A172 (cell line): ENCODE data around the gene ASB2. TPM values are rescaled to one million over a fixed set of nuclear protein-coding genes. Genes with fewer than 3 reads are reported as not detected.

Experiments
- DNase-seq: peaks from one replicate; pipeline ENCODE4 v3.0.0-alpha.2; 2015; ENCODE audit warnings: low spot score
- total RNA-seq: library from RNA; depleted of rRNA; stranded (reverse); fragments of >200 nt; shearing (Covaris generic); gene quantifications from 2 replicates; pipeline ENCODE4 v1.2.3, GENCODE V29; 2014; rRNA removed

ASB2 gene
- not detected in 2 replicates for total RNA-seq

GRCh38 chr14:93976477-93977057, at the start of gene ASB2:
Gene ASB2, minus strand, starts transcription at chr14:93976570. Its CDS starts 12,031 bp downstream, at chr14:93964539.
- DNase-seq = no peak

GRCh38 chr14:94025720-94026119, 49.4 kb upstream of the ASB2 start:
- no peak for DNase-seq

GRCh38 chr14:94024549-94024948, 48.2 kb upstream of the ASB2 start:
- no peak for DNase-seq

- no peak for DNase-seq
These were observed 46.4 kb upstream of the ASB2 start for GRCh38 chr14:94022532-94023411.

DNA sequence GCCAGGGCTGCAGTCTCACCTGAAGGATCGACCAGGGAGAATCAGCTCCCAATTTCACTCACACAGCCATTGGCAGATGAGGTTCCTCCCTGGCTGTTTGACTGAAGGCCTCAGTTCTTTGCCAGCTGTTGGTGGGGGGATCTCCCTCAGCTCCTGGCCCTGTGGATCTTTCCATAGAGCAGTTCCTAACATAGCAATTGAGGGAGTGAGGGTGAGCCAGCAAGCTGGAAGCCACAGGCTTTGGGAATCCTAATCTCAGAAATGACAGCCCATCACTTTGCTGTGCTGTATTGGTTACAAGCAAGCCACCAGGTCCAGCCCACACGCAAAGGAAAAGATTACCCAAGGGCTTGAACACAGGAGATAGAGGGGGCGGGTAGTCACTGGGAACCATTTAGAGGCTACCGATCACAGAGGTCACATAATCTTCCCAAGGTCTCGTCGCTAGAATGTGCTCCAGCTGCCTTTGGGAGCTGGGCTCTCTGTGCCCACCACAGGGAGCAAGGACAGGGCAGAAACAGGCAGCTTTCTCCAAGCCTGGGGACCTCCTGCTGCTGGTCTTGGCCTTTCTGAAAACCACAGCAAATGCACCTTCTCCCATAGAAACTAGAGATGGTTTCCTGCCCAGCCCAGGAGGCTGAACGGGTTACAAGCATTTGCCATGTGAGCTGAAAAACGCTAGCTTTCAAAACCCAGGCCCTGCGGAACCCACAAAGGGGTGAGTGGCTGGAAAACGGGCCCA, 45.2 kb upstream of the ASB2 start:
- no peak for DNase-seq

DNA sequence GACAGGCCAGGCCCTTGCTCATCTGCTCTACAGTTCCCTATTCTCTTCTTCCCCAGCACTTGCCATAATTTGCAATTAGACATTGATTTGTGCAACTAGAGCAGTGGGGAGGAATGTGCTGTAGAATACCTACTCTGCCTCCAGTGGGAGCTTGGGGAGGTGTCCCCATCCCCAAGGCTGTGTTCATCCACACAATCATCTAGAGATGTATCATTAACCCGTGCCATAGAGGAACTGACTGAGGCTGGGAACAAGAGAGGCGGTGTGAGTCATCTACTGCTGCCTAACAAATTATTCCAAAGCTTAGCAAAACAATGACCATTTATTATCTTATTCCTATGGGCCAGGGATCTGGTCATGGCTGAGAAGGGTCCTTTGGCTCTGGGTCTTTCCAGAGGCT, 44.6 kb upstream of the ASB2 start:
- DNase-seq = peak; percentile 17

GRCh38 chr14:94020267-94020666, 43.9 kb upstream of the ASB2 start:
- DNase-seq = no peak

DNA sequence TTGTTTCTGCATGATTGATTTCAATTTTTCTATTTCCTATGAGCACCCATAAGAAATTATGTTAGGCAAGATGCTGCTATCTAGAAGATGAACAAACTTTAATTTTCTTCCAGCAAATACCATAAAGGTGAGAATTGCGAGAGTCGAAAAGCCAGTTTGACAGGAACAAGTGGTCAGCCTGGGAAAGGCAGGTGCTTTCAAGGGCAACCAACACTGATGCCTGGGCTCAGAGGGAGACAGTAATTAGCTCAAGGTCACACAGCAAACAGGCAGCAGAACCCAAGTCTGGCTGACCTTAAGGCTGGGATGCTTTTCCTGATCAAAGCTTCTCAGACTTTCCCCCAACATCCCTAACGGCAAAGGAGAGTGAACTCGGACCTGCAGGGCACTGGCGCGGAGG, 43.0 kb upstream of the ASB2 start:
- no peak for DNase-seq

- DNase-seq = no peak
These were observed 41.9 kb upstream of the ASB2 start for GRCh38 chr14:94018308-94018707.

DNA sequence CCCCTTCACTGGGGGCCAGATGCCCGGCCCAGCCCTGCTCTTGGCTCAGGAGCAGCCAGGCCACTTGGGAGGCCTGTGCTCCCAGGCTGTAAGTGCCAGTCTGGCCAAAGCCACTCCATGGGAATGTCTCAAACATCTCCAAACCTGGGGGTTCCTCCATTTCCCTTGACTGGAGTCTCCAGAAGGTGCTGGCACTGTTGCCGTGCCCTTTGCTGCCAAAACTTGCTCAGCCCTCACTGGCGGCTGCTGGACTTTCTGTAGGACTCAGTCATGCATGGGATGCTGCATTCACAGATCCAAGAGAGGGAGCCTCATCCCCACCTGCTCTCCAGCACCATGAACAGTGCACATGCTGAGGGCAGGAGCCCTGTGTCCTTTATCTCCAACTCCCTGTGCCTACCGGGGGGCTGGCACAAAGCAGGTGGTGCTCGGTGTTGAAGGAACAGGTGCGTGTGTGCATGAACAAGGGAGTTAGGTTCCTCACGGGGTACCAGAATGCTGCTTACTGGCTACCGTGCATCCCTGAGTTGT, 40.1 kb upstream of the ASB2 start:
- no peak for DNase-seq

GRCh38 chr14:94015223-94015622, 38.9 kb upstream of the ASB2 start:
- no peak for DNase-seq

DNA sequence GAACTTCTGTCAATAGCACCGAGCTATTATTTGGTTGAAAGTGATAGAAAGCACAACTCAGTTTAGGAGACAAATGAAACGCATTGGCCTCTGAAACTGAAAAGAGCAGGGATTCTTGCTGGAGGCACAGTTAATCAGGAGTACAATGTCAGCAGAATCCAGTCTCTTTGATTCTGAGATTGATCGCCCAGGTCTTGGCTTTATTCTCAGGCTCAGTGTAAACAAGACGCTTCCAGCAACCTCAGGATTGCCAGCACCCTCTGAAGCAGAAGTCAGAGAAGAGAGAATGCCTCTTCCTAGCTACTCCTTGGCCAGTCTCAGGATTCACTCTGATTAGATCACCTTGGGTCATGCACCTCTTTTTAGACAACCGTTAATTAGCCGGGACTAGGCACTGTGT, 38.0 kb upstream of the ASB2 start:
- DNase-seq = no peak

DNA sequence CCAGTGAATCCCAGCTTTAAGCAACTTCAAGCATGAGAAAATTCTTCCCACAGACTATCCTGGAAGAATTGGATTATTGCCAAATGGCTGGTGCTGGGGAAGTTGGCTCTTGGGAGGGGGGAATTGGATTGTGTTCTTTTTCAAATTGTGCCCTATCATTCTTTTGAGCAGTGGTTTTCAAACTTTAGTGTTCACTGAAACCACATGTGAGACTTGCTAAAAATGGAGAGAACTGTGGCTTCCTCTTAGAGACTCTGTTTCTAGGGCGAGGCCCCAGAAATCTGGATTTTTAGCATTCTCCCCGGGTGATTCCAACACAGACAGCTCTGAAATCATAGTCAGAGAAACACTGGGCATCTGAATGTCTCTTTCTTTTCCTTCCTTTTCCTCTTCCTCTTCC, 35.4 kb upstream of the ASB2 start:
- DNase-seq = peak; percentile 18

DNA sequence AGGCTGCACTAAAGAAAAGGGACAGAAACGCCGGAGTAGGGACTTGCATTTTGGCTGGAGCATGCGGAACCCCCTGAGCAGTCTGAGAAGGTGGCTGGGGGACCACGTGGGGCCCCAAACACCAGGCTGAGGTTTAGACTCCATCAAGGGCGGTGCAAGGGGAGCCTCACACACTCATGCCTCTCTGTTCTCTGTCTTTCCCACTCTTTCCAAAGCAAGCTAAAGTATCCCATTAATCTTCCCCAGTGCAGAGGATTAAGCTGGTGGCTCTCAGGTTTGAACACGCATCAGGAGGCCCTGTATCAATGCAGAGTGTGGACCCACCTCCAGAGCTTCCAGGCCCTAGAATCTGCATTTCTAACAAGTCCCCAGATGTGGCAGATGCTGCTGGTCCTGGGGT, 34.3 kb upstream of the ASB2 start:
- DNase-seq = no peak

DNA sequence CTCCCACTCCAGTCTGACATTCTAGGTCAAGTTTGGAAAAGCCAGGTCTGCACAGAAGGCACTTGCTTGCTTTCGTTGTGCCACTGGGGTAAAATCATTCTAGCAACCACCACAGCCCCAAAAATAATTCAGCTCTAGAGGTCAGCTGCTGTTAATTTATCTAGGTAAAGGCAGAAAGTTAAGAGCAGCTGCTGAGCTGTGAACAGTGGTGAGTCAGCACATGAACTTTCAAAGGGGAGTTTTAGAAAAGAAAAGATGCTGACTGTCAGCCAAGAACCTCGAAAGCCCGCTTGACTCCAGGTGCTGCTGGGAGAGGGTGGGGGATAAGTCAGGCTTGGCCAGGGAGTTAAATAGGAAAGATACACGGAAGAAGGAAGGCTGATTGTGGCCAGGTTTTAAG, 33.4 kb upstream of the ASB2 start:
- peak; percentile 76 for DNase-seq

- DNase-seq = no peak
These were observed 31.9 kb upstream of the ASB2 start for GRCh38 chr14:94008234-94008633.

DNA sequence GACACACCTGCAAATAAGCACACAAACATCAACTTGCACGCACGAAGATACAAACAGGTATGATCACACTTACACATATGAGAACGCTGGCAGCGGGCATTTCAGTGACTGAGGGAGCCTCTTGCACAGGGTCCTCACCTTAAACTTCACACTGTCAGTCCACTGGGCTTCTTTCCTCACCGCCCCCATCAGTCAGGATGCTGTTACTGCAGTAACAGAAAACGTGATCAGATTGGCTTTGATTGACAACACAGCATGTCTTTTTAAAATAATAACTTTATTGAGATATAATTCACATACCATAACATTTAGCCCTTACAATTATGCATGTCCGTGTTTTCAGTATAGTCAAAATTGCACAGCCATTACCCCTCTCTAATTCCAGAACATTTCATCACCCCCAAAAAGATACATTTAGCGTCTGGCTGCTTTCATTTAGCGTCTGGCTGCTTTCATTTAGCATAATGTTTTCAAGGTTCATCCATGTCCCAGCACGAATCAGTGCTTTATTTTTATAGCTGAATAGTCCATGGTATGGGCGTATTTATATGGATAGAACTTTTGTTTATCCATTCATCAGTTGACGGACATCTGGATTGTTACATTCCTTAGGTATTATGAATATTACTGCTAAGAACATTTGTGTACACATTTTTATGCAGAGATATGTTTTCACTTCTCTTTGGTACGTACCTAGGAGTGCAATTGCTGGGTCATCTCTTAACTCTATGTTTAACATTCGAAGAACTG, 29.1 kb upstream of the ASB2 start:
- no peak for DNase-seq

DNA sequence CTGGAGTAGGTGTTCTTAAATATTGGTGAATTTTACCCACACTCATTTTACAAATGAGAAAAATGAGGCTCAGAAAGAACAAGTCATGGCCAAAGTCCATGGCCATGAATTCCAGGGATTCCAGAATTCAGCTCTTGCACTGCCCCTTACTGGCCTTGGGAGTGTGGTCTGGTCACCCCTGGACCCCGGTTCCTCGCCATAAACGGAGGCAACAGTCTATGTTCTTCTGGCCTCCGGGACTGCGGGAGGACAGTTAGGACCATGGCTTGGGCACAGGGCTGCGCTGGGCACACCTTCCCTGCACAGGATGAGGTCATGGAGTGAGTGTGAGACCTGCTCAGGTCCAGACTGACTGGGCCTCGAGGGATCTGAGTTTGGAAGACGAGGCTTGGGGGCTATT, 27.6 kb upstream of the ASB2 start:
- no peak for DNase-seq

DNA sequence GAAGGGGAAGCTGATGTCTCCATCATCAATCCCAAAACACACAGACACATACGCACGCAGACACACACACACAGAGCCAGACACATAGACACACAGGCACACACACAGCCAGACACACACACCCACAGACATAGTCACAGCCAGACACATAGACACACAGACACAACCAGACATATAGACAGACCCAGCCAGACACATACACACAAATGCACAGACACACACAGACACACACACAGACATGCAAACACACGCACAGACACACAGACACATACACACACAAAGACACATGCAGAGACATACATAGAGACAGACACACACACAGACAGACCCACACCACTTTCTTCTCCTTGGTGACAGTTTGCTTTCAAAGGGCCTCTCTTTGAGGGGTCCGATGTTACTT, 27.0 kb upstream of the ASB2 start:
- DNase-seq = no peak

- peak; percentile 63 for DNase-seq
These were observed 25.4 kb upstream of the ASB2 start for GRCh38 chr14:94001501-94002396.

DNA sequence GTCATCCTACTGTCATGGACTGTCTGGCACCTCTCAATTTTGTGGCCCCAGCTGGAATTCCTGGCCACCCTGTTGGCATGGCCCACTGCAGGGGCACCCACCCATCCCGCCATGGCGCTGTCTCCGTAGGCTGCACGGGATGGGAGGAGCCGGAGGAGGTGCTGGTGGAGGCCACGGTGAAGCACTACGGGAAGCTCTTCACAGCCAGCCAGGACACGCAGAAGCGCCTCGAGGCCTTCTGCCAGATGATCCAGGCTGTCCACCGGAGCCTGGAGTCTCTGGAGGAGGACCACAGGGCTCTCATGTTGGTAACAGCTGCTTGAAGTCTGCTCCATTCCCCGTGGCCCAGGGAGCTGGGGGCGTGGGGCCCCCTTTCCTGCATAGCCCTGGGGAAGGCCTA, 24.6 kb upstream of the ASB2 start:
- no peak for DNase-seq
